Hepatic stellate cell (primary cell): ENCODE measurements around the gene CDHR3.
"Not testable (repeated sequence)": the region's sequence is repeated elsewhere in the genome, so short reads cannot be mapped to it uniquely, and the experiment has no call there.

Source experiments
- DNase-seq: peaks from one replicate; pipeline ENCODE4 v3.0.0; 2011; ENCODE audit warnings: low spot score

CDHR3 gene

GRCh38 chr7:105963038-105963667 lies at the start of gene CDHR3:
Gene CDHR3 (plus strand): TSS chr7:105963264. CDS start chr7:105963319, 55 bp downstream.
- no peak for DNase-seq

- DNase-seq, result no peak
Observed at GRCh38 chr7:105913947-105914346, 49.1 kb upstream of the CDHR3 start.

GRCh38 chr7:105916603-105917002 lies 46.5 kb upstream of the CDHR3 start:
- DNase-seq, result peak; percentile 42

- no peak for DNase-seq
Observed at GRCh38 chr7:105917659-105918058, 45.4 kb upstream of the CDHR3 start.

- DNase-seq, result no peak
Observed at GRCh38 chr7:105920766-105921165, 42.3 kb upstream of the CDHR3 start.

- no peak for DNase-seq
Observed at GRCh38 chr7:105924945-105925344, 38.1 kb upstream of the CDHR3 start.

GRCh38 chr7:105926131-105926530 lies 36.9 kb upstream of the CDHR3 start:
- no peak for DNase-seq

- no peak for DNase-seq
Observed at GRCh38 chr7:105931179-105931578, 31.9 kb upstream of the CDHR3 start.

- DNase-seq, result peak; percentile 50
Observed at GRCh38 chr7:105932835-105933477, 30.1 kb upstream of the CDHR3 start.

- DNase-seq, result peak; percentile 16
Observed at GRCh38 chr7:105934572-105935185, 28.4 kb upstream of the CDHR3 start.

- no peak for DNase-seq
Observed at GRCh38 chr7:105935250-105935649, 27.8 kb upstream of the CDHR3 start.

GRCh38 chr7:105937411-105937810 lies 25.7 kb upstream of the CDHR3 start:
- no peak for DNase-seq

GRCh38 chr7:105940109-105940508 lies 23.0 kb upstream of the CDHR3 start:
- no peak for DNase-seq

GRCh38 chr7:105941596-105941995 lies 21.5 kb upstream of the CDHR3 start:
- DNase-seq, result no peak

- no peak for DNase-seq
Observed at GRCh38 chr7:105943486-105943885, 19.6 kb upstream of the CDHR3 start.

GRCh38 chr7:105945848-105946247 lies 17.2 kb upstream of the CDHR3 start:
- no peak for DNase-seq

GRCh38 chr7:105951597-105951996 lies 11.5 kb upstream of the CDHR3 start:
- DNase-seq, result no peak

- no peak for DNase-seq
Observed at GRCh38 chr7:105952917-105953595, 10.0 kb upstream of the CDHR3 start.

- DNase-seq, result no peak
Observed at GRCh38 chr7:105954711-105955110, 8.4 kb upstream of the CDHR3 start.

- not testable (repeated sequence) for DNase-seq
Observed at GRCh38 chr7:105955651-105956466, 7.2 kb upstream of the CDHR3 start.

GRCh38 chr7:105958012-105958411 lies 5.1 kb upstream of the CDHR3 start:
- DNase-seq, result no peak

GRCh38 chr7:105962353-105962752 lies 711 bp upstream of the CDHR3 start:
- no peak for DNase-seq
